Loucy (cell line): Measurements from ENCODE around the gene MON2.

ENCODE experiments used
- H2AFZ ChIP-seq: fragments of 200-600 bp; sonication (generic); 2 replicates; pipeline ENCODE4 v1.6.0; 2016; ENCODE audit warnings: antibody characterized with exemption, mild to moderate bottlenecking, low read length, moderate library complexity
- H3F3A ChIP-seq: fragments of 200-600 bp; 2 replicates; pipeline ENCODE4 v1.6.0; 2016; ENCODE audit warnings: antibody characterized with exemption, low read depth, mild to moderate bottlenecking
- H3K27me3 ChIP-seq: fragments of 200-600 bp; sonication (generic); 2 replicates; pipeline ENCODE4 v1.6.1; 2014; ENCODE audit warnings: low read length, mild to moderate bottlenecking; ENCODE audit not compliant: insufficient read depth, poor library complexity, severe bottlenecking
- H3K36me3 ChIP-seq: fragments of 200-600 bp; sonication (generic); 2 replicates; pipeline ENCODE4 v1.6.1; 2016; ENCODE audit warnings: low read length; ENCODE audit not compliant: insufficient read depth
- H3K4me1 ChIP-seq: fragments of 200-600 bp; sonication (generic); 2 replicates; pipeline ENCODE4 v1.5.1; 2014; ENCODE audit warnings: low read length, mild to moderate bottlenecking; ENCODE audit not compliant: insufficient read depth, poor library complexity, severe bottlenecking
- H3K4me2 ChIP-seq: fragments of 200-600 bp; sonication (generic); 2 replicates; pipeline ENCODE4 v1.6.0; 2014; ENCODE audit warnings: antibody characterized with exemption, low read length, low read depth, mild to moderate bottlenecking; ENCODE audit not compliant: poor library complexity, severe bottlenecking
- H3K4me3 ChIP-seq: fragments of 200-600 bp; sonication (generic); 2 replicates; pipeline ENCODE4 v1.5.1; 2014; ENCODE audit warnings: low read length, mild to moderate bottlenecking, mixed read lengths; ENCODE audit not compliant: poor library complexity, severe bottlenecking
- H3K79me2 ChIP-seq: fragments of 200-600 bp; sonication (generic); 2 replicates; pipeline ENCODE4 v1.6.1; 2014; ENCODE audit warnings: low read length; ENCODE audit not compliant: insufficient read depth
- H3K9ac ChIP-seq: fragments of 200-600 bp; sonication (generic); 2 replicates; pipeline ENCODE4 v1.6.0; 2014; ENCODE audit warnings: mild to moderate bottlenecking, low read depth, low read length, moderate library complexity; ENCODE audit not compliant: poor library complexity, severe bottlenecking
- H3K9me2 ChIP-seq: fragments of 200-600 bp; sonication (generic); replicated peaks from 2 replicates; pipeline ENCODE4 v1.6.1; 2016; ENCODE audit warnings: low read depth, low read length, mixed read lengths
- H3K9me3 ChIP-seq: fragments of 200-600 bp; sonication (generic); 2 replicates; pipeline ENCODE4 v1.6.1; 2014; ENCODE audit warnings: mild to moderate bottlenecking, antibody characterized with exemption, low read length, low read depth; ENCODE audit not compliant: insufficient read depth
- H4K20me1 ChIP-seq: fragments of 200-600 bp; sonication (generic); 2 replicates; pipeline ENCODE4 v1.6.0; 2014; ENCODE audit warnings: antibody characterized with exemption, low read length, mild to moderate bottlenecking; ENCODE audit not compliant: insufficient read depth, poor library complexity, severe bottlenecking
- CTCF ChIP-seq: fragments of 200-600 bp; sonication (generic); conservative IDR thresholded peaks from 2 replicates; pipeline ENCODE4 v1.5.1; 2014; ENCODE audit warnings: mild to moderate bottlenecking, antibody characterized with exemption, low read length
- EZH2phosphoT487 ChIP-seq: fragments of 200-600 bp; IDR thresholded peaks from 2 replicates; pipeline ENCODE4 v1.6.1; 2018; ENCODE audit warnings: antibody characterized with exemption, mild to moderate bottlenecking, moderate library complexity, borderline replicate concordance

Gene MON2

GRCh38 chr12:62618930-62619329, 152.3 kb downstream of the MON2 start:
- no peak overlapping the region for H2AFZ ChIP-seq

GRCh38 chr12:62621101-62621638, 154.5 kb downstream of the MON2 start:
- H3K4me2 ChIP-seq = no peak overlapping the region
- H3K4me3 ChIP-seq = no peak overlapping the region
- no peaks in the 10 kb centered on the region for H3K9me3 ChIP-seq
- TF ChIP-seq CTCF (no peak), EZH2phosphoT487 (no peak)
- no peaks in the 10 kb centered on the region for H4K20me1 ChIP-seq
- no peaks in the 10 kb centered on the region for H3K27me3 ChIP-seq
- H3K36me3 ChIP-seq = no peaks in the 10 kb centered on the region
- peaks cover 4% of the 10 kb centered on the region for H3K4me1 ChIP-seq
- no peak overlapping the region for H2AFZ ChIP-seq
- H3K79me2 ChIP-seq = no peaks in the 10 kb centered on the region
- no peak overlapping the region for H3K9ac ChIP-seq
- H3F3A ChIP-seq = no peaks in the 10 kb centered on the region
- H3K9me2 ChIP-seq = no peaks in the 10 kb centered on the region

More at GRCh38 chr12:62618930-62619329, 152.3 kb downstream of the MON2 start:
- TF ChIP-seq CTCF (no peak), EZH2phosphoT487 (no peak)
- H3F3A ChIP-seq = no peaks in the 10 kb centered on the region
- H3K9me2 ChIP-seq = no peaks in the 10 kb centered on the region
- no peak overlapping the region for H3K4me2 ChIP-seq
- H3K4me3 ChIP-seq = no peak overlapping the region
- peaks cover 4% of the 10 kb centered on the region for H3K4me1 ChIP-seq
- no peaks in the 10 kb centered on the region for H3K9me3 ChIP-seq
- H4K20me1 ChIP-seq = no peaks in the 10 kb centered on the region
- no peaks in the 10 kb centered on the region for H3K79me2 ChIP-seq
- no peaks in the 10 kb centered on the region for H3K36me3 ChIP-seq
- no peaks in the 10 kb centered on the region for H3K27me3 ChIP-seq
- no peak overlapping the region for H3K9ac ChIP-seq

- Histone ChIP-seq H2AFZ (no peak overlapping the region), H3K79me2 (no peaks in the 10 kb centered on the region), H3K9ac (no peak overlapping the region), H3K9me2 (no peaks in the 10 kb centered on the region), H3F3A (no peaks in the 10 kb centered on the region), H3K4me1 (peaks cover 4% of the 10 kb centered on the region), H3K27me3 (no peaks in the 10 kb centered on the region), H3K9me3 (no peaks in the 10 kb centered on the region), H3K36me3 (no peaks in the 10 kb centered on the region), H4K20me1 (no peaks in the 10 kb centered on the region), H3K4me3 (no peak overlapping the region), H3K4me2 (no peak overlapping the region)
- TF ChIP-seq CTCF (no peak), EZH2phosphoT487 (no peak)
Observed at GRCh38 chr12:62622177-62622576, 155.6 kb downstream of the MON2 start.
